Measurements from ENCODE around the gene PLEKHA4. TPM values are rescaled to one million over a fixed set of nuclear protein-coding genes. Genes with fewer than 3 reads are reported as not detected.

PLEKHA4 gene
- total RNA-seq, 1 donor from 2014 or later, result 21.2 TPM

DNA sequence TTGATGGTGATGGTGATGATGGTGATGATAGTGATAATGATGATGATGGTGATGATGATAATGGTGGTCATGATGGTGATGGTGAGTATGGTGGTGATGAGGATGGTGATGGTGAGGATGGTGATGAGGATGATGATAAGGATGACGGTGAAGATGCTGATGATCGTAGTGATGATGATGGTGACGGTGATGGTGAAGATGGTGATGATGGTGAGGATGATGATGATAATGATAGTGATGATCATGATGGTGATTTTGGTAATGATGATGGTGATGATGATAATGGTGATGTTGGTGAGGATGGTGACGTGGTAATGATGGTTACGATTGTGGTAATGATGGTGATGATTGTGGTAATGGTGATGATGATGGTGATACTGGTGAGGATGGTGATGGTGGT, 46.8 kb downstream of the PLEKHA4 start:
- Histone ChIP-seq H3K4me3 (no peak overlapping the region), H3K27ac (no peak overlapping the region), H3K9me3 (no peaks in the 10 kb centered on the region), H3K4me1 (peaks cover 17% of the 10 kb centered on the region), H3K27me3 (ENCODE audit: low read depth) (no peaks in the 10 kb centered on the region), H3K36me3 (no peaks in the 10 kb centered on the region)
- no peak for ATAC-seq
- no peak for DNase-seq
- intact Hi-C loops (cut with DNase I), result no loop called here
- TF ChIP-seq, protein P1, sequence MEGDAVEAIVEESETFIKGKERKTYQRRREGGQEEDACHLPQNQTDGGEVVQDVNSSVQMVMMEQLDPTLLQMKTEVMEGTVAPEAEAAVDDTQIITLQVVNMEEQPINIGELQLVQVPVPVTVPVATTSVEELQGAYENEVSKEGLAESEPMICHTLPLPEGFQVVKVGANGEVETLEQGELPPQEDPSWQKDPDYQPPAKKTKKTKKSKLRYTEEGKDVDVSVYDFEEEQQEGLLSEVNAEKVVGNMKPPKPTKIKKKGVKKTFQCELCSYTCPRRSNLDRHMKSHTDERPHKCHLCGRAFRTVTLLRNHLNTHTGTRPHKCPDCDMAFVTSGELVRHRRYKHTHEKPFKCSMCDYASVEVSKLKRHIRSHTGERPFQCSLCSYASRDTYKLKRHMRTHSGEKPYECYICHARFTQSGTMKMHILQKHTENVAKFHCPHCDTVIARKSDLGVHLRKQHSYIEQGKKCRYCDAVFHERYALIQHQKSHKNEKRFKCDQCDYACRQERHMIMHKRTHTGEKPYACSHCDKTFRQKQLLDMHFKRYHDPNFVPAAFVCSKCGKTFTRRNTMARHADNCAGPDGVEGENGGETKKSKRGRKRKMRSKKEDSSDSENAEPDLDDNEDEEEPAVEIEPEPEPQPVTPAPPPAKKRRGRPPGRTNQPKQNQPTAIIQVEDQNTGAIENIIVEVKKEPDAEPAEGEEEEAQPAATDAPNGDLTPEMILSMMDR (IDR thresholded peaks at IDR 0.05), result no peak

DNA sequence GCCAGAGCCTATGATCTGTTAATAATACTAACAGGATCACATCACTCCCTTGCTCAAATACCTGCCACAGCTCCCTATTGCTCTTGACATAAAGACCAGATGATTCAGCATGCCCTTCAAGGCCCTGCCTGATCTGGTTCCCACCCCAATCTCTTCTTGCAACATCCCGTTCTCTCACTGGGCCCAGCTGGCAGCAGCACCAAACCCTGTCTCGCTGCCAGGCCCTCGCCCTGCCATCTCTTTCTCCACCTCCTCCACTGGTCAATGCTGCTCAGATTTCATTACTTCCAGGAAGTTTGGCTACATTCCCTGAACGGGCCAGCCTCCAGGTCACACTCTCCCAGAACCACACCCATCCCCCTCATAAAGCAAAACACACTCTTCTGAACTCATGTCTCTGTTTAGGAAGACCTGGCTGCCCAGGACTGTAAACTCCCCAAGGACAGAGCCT, 49.0 kb downstream of the PLEKHA4 start:
- Histone ChIP-seq H3K9me3 (no peaks in the 10 kb centered on the region), H3K4me3 (no peak overlapping the region), H3K36me3 (no peaks in the 10 kb centered on the region), H3K27me3 (ENCODE audit: low read depth) (no peaks in the 10 kb centered on the region), H3K4me1 (peaks cover 17% of the 10 kb centered on the region), H3K27ac (peak overlapping the region; percentile 80)
- ATAC-seq (peak; percentile 87 to 94), DNase-seq (peak; percentile 91)
- intact Hi-C loops (cut with DNase I), result no loop called here
- TF ChIP-seq, protein P1 (IDR thresholded peaks at IDR 0.05), result no peak

DNA sequence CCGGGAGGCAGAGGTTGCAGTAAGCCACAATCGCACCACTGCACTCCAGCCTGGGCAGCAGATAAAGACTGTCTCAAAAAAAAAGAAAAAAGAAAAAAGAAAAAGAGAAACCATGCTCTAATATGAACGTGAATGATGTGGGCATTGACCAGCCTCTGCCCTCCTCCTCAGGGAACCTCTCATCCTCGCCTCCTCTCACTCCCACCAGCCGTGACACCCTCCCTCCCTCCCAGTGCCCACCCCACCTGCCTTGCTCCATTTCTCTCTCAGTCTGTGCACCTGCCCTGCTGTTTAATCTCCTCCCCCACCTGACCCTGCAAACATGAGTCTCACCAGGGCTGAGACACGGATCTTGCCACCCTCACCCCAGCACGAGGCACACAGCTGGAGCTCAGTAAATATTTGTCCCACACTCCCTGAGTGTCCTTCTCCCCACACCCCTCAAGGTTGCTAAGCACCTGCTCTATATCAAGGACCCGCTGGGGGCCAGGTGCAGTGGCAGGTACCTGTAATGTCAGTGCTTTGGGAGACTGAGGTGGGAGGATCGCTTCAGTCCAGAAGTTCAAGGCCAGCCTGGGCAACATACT, 50.1 kb downstream of the PLEKHA4 start:
- Histone ChIP-seq H3K27ac (peak overlapping the region; percentile 80), H3K4me1 (peaks cover 17% of the 10 kb centered on the region), H3K27me3 (ENCODE audit: low read depth) (no peaks in the 10 kb centered on the region), H3K36me3 (no peaks in the 10 kb centered on the region), H3K9me3 (no peaks in the 10 kb centered on the region), H3K4me3 (no peak overlapping the region)
- DNase-seq (peak; percentile 83), ATAC-seq (peak; percentile 87)
- intact Hi-C loops (cut with DNase I), result no loop called here
- TF ChIP-seq, protein P1 (IDR thresholded peaks at IDR 0.05), result no peak

DNA sequence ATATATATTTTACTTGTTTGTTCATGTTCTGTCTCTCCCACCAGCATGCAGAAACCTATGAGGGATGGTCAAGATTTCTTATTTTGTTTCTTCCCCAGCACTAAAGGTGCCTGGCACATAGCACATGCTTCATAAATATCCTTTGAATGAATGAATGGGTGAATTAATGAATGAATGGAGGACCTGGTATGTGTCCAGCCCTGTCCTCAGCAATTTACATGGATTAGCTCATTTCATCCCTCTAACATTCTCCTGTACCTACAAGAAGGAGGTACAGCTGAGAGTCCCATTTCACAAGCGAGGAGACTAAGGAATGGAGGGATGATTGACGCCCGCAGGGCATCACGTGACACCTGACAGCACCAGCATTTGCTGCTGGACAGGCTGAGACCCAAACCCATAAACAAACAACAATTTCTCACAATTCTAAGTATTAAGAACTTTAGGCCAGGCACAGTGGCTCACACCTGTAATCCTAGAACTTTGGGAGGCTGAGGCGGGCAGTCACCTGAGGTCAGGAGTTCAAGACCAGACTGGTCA, 50.8 kb downstream of the PLEKHA4 start:
- Histone ChIP-seq H3K4me3 (no peak overlapping the region), H3K27ac (peak overlapping the region; percentile 80), H3K9me3 (no peaks in the 10 kb centered on the region), H3K4me1 (peaks cover 23% of the 10 kb centered on the region), H3K36me3 (no peaks in the 10 kb centered on the region), H3K27me3 (ENCODE audit: low read depth) (no peaks in the 10 kb centered on the region)
- ATAC-seq (no peak), DNase-seq (no peak)
- TF ChIP-seq, protein P1 (IDR thresholded peaks at IDR 0.05), result no peak
- intact Hi-C loops (cut with DNase I), result no loop called here

DNA sequence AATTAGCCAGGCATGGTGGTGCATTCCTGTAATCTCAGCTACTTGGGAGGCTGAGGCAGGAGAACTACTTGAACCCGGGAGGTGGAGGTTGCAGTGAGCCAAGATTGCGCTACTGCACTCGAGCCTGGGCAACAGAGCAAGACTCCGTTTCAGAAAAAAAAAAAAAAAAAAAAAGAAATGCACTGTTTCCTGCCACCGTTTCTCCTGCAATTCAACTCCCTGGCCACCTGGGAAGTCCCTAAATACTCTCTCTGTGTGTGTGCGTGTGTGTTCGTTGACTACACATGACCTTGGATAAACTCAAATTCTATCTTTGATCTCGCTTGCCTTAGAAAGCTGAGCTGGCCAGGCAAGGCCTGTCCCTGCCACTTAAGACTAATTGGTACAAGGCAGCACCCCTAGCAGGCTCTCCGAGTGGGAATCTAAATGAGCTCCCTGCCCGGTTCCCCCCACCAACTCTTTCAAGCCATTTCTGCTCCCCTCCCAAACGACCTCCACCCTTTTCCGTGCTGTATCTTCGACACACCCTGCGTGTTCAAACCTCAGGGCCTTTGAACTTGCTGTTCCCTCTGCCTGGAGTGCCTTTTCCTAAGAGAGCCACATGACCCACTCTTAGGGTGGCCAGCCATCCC, 52.4 kb downstream of the PLEKHA4 start:
- TF ChIP-seq, protein P1 (IDR thresholded peaks at IDR 0.05), result no peak
- no peak overlapping the region for H3K4me3 ChIP-seq
- no peaks in the 10 kb centered on the region for H3K27me3 ChIP-seq (ENCODE audit: low read depth)
- peak overlapping the region; percentile 56 for H3K27ac ChIP-seq
- H3K9me3 ChIP-seq, result no peaks in the 10 kb centered on the region
- no peak for DNase-seq
- H3K36me3 ChIP-seq, result no peaks in the 10 kb centered on the region
- ATAC-seq, result no peak
- peaks cover 34% of the 10 kb centered on the region for H3K4me1 ChIP-seq
- intact Hi-C loops (cut with DNase I), result no loop called here
